ENCODE measurements around the gene LCORL. TPM values are rescaled to one million over a fixed set of nuclear protein-coding genes. Genes with fewer than 3 reads are reported as not detected.

The LCORL gene
- total and polyA plus RNA-seq, 9 of the 15 experiments (the other 6 are each of a cell fraction or from before 2014, with no cell fraction given): 3.1 to 24.5 (median 11.1) TPM

GRCh38 chr4:17995165-17995564 is 26.4 kb downstream of the LCORL start (continued):
- TF ChIP-seq, protein P1, sequence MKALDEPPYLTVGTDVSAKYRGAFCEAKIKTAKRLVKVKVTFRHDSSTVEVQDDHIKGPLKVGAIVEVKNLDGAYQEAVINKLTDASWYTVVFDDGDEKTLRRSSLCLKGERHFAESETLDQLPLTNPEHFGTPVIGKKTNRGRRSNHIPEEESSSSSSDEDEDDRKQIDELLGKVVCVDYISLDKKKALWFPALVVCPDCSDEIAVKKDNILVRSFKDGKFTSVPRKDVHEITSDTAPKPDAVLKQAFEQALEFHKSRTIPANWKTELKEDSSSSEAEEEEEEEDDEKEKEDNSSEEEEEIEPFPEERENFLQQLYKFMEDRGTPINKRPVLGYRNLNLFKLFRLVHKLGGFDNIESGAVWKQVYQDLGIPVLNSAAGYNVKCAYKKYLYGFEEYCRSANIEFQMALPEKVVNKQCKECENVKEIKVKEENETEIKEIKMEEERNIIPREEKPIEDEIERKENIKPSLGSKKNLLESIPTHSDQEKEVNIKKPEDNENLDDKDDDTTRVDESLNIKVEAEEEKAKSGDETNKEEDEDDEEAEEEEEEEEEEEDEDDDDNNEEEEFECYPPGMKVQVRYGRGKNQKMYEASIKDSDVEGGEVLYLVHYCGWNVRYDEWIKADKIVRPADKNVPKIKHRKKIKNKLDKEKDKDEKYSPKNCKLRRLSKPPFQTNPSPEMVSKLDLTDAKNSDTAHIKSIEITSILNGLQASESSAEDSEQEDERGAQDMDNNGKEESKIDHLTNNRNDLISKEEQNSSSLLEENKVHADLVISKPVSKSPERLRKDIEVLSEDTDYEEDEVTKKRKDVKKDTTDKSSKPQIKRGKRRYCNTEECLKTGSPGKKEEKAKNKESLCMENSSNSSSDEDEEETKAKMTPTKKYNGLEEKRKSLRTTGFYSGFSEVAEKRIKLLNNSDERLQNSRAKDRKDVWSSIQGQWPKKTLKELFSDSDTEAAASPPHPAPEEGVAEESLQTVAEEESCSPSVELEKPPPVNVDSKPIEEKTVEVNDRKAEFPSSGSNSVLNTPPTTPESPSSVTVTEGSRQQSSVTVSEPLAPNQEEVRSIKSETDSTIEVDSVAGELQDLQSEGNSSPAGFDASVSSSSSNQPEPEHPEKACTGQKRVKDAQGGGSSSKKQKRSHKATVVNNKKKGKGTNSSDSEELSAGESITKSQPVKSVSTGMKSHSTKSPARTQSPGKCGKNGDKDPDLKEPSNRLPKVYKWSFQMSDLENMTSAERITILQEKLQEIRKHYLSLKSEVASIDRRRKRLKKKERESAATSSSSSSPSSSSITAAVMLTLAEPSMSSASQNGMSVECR (CRISPR knock-in tag; IDR thresholded peaks at IDR 0.05): no peak
- TF ChIP-seq ADNP (tag; IDR thresholded peaks at IDR 0.05): no peak
- TF ChIP-seq JUN (IDR thresholded peaks at IDR 0.05; ENCODE audit: borderline replicate concordance, low read depth, low read length): no peak
- TF ChIP-seq JUN (CRISPR knock-in tag; IDR thresholded peaks at IDR 0.05; ENCODE audit: borderline replicate concordance): no peak
- no peak for TF ChIP-seq HDAC6 (IDR thresholded peaks at IDR 0.05; ENCODE audit: low read depth, low read length)
- TF ChIP-seq LARP7 (IDR thresholded peaks at IDR 0.05): no peak
- TF ChIP-seq ELF1 (tag; IDR thresholded peaks at IDR 0.05): no peak
- no peak for TF ChIP-seq PCBP1 (IDR thresholded peaks at IDR 0.05; ENCODE audit: low read depth, low read length, poor library complexity, severe bottlenecking)
- TF ChIP-seq ZKSCAN3 (CRISPR knock-in tag; IDR thresholded peaks at IDR 0.05): no peak
- TF ChIP-seq, protein P2, sequence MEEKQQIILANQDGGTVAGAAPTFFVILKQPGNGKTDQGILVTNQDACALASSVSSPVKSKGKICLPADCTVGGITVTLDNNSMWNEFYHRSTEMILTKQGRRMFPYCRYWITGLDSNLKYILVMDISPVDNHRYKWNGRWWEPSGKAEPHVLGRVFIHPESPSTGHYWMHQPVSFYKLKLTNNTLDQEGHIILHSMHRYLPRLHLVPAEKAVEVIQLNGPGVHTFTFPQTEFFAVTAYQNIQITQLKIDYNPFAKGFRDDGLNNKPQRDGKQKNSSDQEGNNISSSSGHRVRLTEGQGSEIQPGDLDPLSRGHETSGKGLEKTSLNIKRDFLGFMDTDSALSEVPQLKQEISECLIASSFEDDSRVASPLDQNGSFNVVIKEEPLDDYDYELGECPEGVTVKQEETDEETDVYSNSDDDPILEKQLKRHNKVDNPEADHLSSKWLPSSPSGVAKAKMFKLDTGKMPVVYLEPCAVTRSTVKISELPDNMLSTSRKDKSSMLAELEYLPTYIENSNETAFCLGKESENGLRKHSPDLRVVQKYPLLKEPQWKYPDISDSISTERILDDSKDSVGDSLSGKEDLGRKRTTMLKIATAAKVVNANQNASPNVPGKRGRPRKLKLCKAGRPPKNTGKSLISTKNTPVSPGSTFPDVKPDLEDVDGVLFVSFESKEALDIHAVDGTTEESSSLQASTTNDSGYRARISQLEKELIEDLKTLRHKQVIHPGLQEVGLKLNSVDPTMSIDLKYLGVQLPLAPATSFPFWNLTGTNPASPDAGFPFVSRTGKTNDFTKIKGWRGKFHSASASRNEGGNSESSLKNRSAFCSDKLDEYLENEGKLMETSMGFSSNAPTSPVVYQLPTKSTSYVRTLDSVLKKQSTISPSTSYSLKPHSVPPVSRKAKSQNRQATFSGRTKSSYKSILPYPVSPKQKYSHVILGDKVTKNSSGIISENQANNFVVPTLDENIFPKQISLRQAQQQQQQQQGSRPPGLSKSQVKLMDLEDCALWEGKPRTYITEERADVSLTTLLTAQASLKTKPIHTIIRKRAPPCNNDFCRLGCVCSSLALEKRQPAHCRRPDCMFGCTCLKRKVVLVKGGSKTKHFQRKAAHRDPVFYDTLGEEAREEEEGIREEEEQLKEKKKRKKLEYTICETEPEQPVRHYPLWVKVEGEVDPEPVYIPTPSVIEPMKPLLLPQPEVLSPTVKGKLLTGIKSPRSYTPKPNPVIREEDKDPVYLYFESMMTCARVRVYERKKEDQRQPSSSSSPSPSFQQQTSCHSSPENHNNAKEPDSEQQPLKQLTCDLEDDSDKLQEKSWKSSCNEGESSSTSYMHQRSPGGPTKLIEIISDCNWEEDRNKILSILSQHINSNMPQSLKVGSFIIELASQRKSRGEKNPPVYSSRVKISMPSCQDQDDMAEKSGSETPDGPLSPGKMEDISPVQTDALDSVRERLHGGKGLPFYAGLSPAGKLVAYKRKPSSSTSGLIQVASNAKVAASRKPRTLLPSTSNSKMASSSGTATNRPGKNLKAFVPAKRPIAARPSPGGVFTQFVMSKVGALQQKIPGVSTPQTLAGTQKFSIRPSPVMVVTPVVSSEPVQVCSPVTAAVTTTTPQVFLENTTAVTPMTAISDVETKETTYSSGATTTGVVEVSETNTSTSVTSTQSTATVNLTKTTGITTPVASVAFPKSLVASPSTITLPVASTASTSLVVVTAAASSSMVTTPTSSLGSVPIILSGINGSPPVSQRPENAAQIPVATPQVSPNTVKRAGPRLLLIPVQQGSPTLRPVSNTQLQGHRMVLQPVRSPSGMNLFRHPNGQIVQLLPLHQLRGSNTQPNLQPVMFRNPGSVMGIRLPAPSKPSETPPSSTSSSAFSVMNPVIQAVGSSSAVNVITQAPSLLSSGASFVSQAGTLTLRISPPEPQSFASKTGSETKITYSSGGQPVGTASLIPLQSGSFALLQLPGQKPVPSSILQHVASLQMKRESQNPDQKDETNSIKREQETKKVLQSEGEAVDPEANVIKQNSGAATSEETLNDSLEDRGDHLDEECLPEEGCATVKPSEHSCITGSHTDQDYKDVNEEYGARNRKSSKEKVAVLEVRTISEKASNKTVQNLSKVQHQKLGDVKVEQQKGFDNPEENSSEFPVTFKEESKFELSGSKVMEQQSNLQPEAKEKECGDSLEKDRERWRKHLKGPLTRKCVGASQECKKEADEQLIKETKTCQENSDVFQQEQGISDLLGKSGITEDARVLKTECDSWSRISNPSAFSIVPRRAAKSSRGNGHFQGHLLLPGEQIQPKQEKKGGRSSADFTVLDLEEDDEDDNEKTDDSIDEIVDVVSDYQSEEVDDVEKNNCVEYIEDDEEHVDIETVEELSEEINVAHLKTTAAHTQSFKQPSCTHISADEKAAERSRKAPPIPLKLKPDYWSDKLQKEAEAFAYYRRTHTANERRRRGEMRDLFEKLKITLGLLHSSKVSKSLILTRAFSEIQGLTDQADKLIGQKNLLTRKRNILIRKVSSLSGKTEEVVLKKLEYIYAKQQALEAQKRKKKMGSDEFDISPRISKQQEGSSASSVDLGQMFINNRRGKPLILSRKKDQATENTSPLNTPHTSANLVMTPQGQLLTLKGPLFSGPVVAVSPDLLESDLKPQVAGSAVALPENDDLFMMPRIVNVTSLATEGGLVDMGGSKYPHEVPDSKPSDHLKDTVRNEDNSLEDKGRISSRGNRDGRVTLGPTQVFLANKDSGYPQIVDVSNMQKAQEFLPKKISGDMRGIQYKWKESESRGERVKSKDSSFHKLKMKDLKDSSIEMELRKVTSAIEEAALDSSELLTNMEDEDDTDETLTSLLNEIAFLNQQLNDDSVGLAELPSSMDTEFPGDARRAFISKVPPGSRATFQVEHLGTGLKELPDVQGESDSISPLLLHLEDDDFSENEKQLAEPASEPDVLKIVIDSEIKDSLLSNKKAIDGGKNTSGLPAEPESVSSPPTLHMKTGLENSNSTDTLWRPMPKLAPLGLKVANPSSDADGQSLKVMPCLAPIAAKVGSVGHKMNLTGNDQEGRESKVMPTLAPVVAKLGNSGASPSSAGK (IDR thresholded peaks at IDR 0.05): no peak
- TF ChIP-seq ZC3H4 (CRISPR knock-in tag; IDR thresholded peaks at IDR 0.05; ENCODE audit: borderline replicate concordance): no peak
- no peak for TF ChIP-seq FOXM1 (IDR thresholded peaks at IDR 0.05; ENCODE audit: low read depth)
- TF ChIP-seq FOXM1 (CRISPR knock-in tag; IDR thresholded peaks at IDR 0.05; ENCODE audit: low read depth): no peak

All from K562 (cell line).